ENCODE results near the gene TMEM69.

DNA sequence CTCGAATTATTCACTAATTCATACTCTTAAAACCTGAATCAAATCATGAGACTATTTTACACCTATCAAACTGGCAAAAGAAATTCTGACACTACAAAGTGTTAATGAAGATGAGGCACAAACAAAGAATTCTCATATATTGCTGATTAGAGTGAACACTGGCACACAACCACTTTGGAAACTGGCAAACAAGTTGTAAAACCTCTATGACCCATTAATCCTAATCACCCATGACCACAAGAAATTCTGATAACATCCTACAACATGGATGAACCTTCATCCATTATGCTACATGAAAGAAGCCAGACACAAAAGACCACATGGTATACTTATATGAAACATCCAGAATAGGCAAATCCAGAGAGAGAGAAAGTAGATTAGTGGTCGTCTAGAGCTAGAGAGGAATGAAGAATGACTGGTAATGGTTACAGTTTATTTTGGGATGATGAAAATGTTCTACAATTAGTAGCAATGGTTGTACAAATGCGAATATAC is 10.2 kb upstream of the TMEM69 start:
- TF ChIP-seq, protein P1, sequence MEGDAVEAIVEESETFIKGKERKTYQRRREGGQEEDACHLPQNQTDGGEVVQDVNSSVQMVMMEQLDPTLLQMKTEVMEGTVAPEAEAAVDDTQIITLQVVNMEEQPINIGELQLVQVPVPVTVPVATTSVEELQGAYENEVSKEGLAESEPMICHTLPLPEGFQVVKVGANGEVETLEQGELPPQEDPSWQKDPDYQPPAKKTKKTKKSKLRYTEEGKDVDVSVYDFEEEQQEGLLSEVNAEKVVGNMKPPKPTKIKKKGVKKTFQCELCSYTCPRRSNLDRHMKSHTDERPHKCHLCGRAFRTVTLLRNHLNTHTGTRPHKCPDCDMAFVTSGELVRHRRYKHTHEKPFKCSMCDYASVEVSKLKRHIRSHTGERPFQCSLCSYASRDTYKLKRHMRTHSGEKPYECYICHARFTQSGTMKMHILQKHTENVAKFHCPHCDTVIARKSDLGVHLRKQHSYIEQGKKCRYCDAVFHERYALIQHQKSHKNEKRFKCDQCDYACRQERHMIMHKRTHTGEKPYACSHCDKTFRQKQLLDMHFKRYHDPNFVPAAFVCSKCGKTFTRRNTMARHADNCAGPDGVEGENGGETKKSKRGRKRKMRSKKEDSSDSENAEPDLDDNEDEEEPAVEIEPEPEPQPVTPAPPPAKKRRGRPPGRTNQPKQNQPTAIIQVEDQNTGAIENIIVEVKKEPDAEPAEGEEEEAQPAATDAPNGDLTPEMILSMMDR (IDR thresholded peaks at IDR 0.05; ENCODE audit: low read depth, low read length, missing input control) = no peak
- TF ChIP-seq NR2F2 (IDR thresholded peaks at IDR 0.05) (no peak), SP1 (IDR thresholded peaks at IDR 0.05) (no peak), YY1 (IDR thresholded peaks at IDR 0.05) (no peak)

Measured in liver (tissue), 3 donors.